Globus pallidus (tissue), 1 donor: ENCODE measurements around the gene KAZN.

Source experiments
- DNase-seq: peaks from one replicate; pipeline ENCODE4 v3.0.0-alpha.2; 2015; ENCODE audit warnings: low spot score

KAZN gene

GRCh38 chr1:14794906-14795305 lies 196.4 kb downstream of the KAZN start:
- DNase-seq: no peak

- no peak for DNase-seq
These were observed 197.1 kb downstream of the KAZN start for GRCh38 chr1:14795589-14795988.

GRCh38 chr1:14800014-14800413 lies 201.5 kb downstream of the KAZN start:
- no peak for DNase-seq

DNA sequence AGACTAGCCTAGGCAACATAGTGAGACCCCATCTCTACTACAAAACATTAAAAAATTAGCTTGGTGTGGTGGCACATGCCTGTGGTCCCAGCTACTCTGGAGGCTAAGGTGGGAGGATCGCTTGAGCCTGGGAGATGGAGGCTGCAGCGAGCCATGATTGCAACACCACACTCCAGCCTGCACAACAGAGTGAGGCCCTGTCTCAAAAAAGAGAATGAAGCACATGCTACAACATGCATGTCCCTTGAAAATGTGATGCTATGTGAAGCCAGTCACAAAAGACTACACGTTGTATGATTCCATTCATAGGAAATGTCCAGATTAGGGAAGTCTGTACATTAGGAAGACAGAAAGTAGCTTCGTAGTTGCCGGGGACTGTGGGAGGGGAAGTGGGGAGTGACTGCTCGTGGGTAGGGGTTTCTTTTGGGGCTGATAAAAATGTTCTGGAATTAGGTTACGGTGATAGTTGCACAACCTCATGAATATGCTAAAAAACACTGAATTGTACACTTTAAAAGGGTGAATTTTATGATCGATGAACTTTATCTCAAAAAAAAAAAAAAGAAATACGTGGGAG lies 202.1 kb downstream of the KAZN start:
- DNase-seq: no peak

- DNase-seq: no peak
These were observed 204.7 kb downstream of the KAZN start for GRCh38 chr1:14803002-14803789.

- DNase-seq: no peak
These were observed 206.1 kb downstream of the KAZN start for GRCh38 chr1:14804626-14805025.

GRCh38 chr1:14806772-14807171 lies 208.3 kb downstream of the KAZN start:
- DNase-seq: no peak

DNA sequence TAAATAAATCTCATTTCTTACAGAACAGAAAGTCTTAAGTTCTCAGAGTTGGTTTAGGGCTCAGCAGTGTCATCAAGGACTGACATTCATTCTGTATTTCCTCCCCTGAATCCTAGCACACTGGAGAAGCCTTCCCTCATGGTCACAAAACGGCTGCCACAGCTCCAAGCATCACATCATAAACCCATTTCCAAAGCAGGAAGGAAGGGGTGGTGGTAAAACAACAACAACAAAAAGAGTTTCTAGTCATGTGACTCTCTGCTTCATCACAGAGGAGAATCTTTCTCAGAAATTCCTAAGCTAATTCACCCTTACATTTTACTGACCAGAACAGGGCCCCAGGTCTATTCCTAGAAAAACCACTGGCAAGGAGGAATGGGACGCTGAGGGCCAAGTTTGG lies 210.3 kb downstream of the KAZN start:
- no peak for DNase-seq

DNA sequence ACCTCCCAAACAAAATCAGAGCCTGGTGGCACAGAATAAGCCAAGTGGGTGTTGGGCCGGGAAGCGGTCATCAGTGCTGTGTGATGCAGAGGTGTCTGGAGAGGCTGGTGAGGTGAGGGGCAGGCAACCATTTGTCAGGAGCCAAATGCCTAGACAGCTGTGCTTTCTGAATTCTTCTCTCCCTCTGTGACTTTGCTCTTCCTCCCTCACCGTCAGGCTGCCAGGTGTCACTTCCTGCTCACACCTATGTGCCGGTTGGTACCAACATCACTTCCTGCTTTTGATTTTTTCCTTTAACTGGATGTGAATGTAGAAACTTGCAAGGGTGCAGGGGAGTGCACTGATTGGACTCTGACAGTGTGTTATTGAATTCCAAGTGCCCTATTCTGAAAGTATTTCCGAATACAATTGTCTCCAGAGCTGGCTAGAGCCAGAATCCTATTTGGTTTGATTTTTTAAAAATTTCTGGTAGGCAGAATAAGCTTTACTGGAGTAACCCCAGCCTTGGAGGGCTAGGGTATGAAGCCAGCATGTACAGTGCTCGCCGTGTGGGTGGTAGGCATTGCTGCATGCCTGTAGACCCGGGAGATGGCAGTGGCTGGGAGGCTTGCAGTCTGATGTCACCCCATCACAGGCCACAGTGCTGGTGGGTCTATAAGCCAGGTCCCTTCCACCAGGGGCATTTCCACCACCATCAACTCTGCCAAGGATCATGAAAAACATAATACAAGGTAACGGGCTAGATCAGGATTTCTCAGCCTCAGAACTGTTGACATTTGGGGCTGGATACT lies 210.9 kb downstream of the KAZN start:
- no peak for DNase-seq

GRCh38 chr1:14810595-14811361 lies 212.3 kb downstream of the KAZN start:
- DNase-seq: no peak

DNA sequence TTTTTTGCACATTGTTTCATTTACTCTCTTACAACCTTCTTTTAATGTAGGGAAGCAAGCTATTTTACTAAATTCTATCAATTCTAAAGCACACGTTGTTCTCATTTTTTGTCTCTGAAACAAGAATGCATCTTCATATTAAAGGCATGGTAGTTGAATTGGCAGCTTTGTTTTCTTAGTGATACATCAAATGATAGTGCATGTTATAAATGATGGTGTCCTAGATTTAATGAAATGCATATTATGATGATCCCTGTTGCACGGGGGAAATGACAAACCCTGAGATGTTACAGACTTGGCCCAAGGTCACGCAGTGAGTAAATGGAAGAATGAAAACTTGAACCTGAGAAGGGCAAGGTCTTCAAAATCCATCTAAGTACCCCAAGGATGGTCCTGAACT lies 213.1 kb downstream of the KAZN start:
- DNase-seq: no peak

DNA sequence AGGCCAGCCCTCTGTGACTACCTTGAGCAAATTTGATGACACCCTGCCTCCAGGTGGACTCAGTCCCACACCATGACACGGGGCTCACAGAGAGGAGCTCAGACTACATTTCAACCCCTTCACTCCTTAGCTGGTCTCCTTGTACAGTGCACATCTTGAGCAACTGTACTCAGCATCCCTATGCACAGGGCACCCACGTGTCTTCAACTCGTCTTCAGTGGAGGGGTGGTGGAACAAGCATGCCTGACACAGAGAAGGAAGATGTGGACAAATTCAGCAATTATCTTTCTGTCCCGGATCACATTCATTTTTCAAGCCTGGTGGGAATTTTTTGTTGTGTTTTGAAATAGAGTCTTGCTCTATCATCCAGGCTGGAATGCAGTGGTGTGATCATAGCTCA lies 213.7 kb downstream of the KAZN start:
- DNase-seq: no peak

GRCh38 chr1:14815175-14815877 lies 216.8 kb downstream of the KAZN start:
- DNase-seq: no peak

GRCh38 chr1:14817223-14818170 lies 219.0 kb downstream of the KAZN start:
- no peak for DNase-seq

DNA sequence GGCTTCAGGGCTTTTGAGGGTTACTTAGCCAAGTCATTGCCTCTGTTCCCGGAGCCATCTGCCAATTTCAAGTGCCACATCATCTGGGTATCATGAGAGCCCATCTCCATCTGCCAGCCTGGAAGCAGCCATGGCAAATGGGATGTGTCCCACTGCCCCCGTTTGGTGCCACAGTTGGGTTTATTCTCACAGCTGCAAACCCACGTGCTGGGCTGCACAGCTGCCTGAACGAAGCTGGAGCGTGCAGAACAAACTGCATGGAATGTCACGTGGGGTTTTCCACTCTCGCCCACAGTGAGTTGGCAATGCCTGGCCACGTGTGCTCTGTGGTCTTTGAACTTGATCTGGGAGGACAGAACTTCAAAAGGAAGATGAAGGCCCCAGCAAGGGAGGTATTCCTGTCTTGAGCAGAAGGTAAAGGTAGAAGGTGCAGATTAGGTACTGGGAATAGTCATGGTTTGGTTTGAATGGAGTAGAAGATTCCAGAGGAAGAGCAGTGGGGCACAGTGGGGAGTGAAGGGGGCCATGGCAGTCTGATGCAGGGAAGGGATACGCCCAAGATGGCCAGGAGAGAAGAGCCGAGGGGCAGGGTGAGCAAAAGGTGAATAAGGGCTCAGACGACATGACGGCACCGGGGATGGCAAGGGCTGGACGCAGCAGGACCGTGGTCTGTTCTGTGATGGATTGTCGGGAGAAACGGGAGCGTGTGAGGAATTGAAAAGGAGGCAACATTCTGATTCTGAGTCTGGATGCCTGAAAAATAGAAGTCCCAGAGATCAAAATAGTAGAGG lies 222.0 kb downstream of the KAZN start:
- no peak for DNase-seq

- no peak for DNase-seq
These were observed 224.0 kb downstream of the KAZN start for GRCh38 chr1:14822493-14822892.

DNA sequence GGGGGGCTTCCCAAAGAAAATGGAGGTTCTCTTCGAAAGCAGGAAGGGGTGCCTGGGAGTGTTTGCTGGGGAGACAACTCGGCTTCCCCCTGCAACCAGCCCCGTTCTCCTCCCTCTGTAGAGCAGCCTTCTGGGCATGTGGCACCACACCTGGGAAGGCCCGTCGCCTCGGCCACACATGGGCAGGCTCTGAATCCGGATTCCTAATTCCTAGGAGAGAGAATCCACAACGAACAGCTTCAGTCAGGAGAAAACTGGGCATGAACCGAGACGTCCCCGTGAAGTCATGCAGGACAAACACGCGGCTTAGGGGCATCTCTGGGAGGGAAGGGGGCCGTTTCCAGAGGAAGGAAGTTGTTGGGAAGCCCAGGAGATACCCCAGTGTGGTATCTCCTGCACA lies 224.5 kb downstream of the KAZN start:
- DNase-seq: no peak

DNA sequence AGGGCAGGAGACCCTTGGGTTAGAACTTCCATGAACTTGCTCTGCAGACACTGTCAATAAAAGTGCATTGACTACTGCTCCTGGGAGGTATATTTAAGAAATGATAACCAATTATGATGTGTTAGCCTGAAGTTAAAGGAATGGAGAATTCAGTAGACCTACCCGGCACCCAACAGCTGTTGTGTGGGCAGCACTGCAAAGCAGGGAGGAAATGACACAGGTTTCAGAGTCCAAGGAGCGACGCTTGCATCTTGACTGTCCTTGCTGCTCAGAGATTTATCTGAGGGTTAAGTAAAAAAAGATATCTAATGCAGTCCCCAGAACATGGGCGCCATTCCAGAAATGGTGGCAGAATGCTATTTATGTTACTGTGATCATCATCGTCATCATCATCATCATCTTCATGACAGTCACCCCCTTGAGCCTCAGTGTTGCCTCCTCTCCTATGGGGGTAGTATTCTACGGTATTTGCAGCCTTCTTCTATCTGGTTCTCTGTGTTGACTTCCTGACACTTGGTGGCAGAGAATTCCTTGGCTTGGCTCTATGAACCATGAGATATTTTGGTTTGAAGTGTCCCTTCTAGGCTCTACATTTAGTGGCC lies 225.9 kb downstream of the KAZN start:
- no peak for DNase-seq

- DNase-seq: no peak
These were observed 226.9 kb downstream of the KAZN start for GRCh38 chr1:14825396-14825795.
